ENCODE results near the gene SNX30. TPM values are rescaled to one million over a fixed set of nuclear protein-coding genes. Genes with fewer than 3 reads are reported as not detected.

The SNX30 gene
- total RNA-seq, 1 experiment from 2014 or later, result 3.5 TPM

DNA sequence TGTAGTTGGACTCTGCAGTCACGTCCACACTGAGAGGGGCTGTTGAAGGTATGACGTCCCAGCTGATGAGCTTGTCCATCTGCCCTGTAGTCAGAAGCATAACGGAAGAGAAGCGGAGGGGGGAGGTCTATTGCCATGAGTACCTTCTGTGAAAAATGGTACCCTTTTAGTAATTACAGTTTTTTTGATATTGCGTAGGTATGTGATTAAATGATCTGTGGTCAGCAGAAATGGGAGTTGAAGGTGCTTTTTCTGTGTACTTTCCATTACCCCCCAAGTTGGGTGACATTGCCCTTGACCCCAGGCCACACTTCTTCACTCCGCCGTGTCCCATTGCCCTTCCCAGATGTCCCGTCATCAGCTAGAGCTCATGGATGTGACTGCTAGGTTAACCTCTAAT is 45.9 kb downstream of the SNX30 start:
- in situ Hi-C loops (cut with HindIII; ENCODE audit: low pct_unique_long_range_greater_than_20kb, low sequenced_read_pairs), result no loop called here
- no peak for DNase-seq (ENCODE audit: low read depth)

DNA sequence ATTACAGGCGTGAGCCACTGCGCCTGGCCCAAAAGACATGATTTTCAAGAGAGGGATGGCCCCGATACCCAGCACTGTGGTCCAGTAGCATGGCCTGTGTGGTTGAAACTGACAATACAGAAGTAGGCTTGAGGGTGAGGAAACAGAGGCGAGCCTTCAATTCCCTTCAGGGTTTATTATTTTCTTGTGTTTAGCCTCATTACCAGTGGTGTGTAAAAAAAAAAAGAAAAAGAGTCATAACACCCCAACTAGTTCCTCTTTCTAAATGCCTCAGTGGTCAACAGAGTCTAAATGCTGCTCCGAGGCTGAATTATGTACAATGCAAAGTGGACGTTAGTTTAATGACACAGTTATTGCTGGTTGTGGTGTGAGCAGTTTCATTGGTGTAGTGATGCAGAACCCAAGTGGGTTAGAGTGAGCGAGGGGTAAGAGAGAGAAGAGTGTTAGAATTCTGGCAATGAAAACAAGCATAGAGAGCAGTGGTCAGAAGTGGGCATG is 58.8 kb downstream of the SNX30 start:
- DNase-seq (ENCODE audit: low read depth), result no peak
- in situ Hi-C loops (cut with HindIII; ENCODE audit: low pct_unique_long_range_greater_than_20kb, low sequenced_read_pairs), result no loop called here

DNA sequence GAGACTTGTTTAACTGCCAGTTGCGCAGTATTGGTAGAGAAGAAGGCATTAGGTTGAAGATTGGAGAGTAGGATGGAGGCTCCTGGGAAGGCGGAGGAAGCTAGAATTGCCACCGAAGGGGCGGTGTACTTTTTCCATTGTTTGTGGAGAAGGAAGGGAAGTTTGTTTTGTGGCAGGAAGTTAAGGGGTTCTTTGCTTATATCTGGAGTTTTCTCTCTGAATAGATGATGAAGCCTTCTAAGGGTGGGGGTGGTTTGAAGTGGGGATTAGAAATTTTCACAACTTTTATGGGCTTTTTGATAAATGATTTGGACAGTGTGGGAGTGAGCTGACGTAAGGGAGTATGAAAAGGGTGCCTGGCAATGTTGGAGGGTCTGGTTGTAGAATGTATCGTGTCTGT is 59.3 kb downstream of the SNX30 start:
- in situ Hi-C loops (cut with HindIII; ENCODE audit: low pct_unique_long_range_greater_than_20kb, low sequenced_read_pairs), result no loop called here
- DNase-seq (ENCODE audit: low read depth), result no peak

DNA sequence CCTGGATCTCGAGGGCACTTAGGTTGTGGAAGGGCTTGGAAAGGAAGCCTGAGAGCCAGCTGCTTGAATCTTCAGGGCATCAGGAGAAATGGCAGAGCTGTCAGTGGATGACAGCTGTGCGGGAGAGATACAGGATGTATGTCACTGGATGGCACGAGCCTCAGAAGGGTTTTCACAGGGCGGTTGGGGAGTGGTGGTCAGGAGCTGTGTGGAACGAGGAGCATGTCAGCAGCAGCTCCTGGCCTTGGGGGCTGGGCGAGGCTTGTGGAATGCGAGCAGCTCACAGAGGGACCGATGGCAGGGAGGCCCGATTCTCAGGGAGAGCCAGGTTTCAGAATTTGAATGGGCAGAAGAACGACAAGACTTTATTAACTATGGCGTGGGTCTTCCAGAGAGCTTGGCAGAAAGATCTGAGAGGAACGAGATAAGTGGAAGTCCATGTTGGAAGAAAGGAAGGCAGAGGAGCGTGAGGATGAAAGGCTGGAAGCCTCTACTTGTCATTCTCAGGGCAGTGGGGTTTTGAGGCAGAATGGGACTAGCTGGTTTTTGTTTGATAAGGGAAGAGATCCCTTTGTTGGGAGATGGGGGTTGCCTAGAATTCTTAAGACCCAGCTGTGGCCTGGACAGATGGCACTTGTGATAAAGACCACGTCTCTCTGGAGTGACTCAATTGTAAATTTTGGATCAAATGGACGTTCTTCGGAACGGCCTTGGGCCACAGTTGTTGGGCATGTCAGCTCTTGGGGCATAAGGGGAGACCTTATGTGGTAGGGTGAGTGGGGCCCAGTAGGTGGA is 60.3 kb downstream of the SNX30 start:
- in situ Hi-C loops (cut with HindIII; ENCODE audit: low pct_unique_long_range_greater_than_20kb, low sequenced_read_pairs), result no loop called here
- DNase-seq (ENCODE audit: low read depth), result no peak

DNA sequence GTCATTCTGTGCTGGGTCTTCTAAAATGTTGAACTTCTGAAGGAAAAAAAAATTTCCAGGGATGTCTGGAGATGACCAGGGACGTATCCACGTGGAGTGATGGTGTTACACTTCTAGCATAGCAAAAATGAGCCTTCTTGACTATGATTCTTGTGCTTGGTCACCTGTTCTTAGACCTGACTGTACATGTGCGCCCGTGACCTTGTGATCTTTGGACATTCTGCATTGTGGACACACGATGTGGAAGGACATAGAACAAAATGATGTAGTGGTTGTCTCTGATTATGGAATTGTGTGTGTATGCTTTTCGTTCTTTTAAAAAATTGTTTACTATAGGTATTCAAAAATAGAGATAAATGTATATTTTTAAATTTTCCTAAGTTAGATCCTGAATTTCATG is 61.0 kb downstream of the SNX30 start:
- in situ Hi-C loops (cut with HindIII; ENCODE audit: low pct_unique_long_range_greater_than_20kb, low sequenced_read_pairs), result no loop called here
- DNase-seq (ENCODE audit: low read depth), result no peak

DNA sequence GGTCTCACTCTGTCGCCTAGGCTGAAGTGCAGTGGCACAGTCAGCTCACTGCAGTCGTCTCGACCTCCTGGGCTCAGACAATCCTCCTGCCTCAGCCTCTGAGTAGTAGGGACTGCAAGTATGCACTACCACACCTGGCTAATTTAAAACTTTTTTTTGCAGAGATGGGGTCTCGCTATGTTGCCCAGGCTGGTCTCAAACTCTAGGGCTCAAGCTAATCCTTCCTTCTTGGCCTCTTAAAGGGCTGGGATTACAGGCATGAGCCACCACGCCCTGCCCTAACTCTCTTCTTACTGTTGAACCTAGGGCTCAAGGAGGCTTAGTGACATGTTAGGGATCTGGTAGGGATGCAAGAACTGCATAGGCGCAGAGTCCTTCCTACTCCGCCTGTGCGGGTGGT is 65.3 kb downstream of the SNX30 start:
- no peak for DNase-seq (ENCODE audit: low read depth)
- in situ Hi-C loops (cut with HindIII; ENCODE audit: low pct_unique_long_range_greater_than_20kb, low sequenced_read_pairs), result no loop called here

DNA sequence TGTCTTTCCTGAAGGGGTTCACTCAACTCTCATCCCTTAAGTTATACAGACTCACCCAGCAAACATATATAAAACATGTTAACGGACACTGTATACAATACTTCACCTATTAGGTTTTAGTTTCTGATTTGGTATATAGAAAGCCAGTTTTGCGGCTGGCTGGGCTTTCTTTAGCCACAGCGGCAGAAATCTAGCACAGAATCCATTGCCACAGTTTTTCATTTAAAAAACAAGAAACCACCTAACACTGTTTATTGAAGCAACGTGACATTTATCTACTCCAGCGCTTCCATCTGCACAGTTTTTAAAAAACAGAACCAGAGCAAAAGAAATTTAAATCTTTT is 67.3 kb downstream of the SNX30 start:
- in situ Hi-C loops (cut with HindIII; ENCODE audit: low pct_unique_long_range_greater_than_20kb, low sequenced_read_pairs), result no loop called here

DNA sequence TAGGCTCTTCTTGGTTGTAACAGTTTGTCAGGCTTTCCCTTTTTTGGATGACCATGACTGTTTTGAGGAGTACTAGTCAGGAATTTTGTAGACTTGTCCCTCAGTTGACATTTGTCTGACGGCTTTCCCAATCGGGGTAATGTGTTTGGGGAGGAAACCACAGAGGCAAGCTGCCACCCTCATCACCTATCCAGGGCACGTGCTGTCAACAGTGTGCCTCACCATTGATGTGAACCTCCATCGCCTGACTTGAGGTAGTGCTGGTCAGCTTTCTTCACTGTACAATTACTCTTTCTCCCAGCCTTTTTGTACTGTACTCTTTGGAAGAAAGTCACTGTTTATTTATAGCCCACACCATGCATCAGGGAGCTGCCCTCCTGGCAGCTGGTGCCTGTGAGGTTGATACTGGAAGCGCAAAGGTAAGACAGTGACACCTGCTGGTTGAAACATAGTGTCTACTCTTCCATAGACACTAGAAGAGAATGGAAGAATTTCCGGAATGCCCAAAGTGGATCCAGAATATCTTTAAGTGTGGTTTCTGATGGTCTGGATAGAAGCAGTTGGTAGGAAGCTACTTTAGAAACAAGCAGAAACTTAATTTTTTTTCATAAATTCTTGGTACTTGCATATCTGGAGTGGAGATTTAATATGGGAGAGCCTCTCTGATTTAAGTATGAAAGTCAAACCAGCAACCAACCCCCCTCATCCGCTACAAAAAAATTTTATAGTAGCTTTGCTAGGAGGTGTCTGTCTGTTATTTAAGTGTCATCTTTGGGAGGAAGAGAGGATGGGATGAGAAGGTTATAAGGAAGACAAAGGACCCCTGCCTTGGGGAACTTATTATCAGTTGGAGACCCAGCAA is 69.3 kb downstream of the SNX30 start:
- peak; percentile 54 for DNase-seq (ENCODE audit: low read depth)
- in situ Hi-C loops (cut with HindIII; ENCODE audit: low pct_unique_long_range_greater_than_20kb, low sequenced_read_pairs), result no loop called here

More for the DNA sequence above, 67.3 kb downstream of the SNX30 start:
- no peak for DNase-seq (ENCODE audit: low read depth)

DNA sequence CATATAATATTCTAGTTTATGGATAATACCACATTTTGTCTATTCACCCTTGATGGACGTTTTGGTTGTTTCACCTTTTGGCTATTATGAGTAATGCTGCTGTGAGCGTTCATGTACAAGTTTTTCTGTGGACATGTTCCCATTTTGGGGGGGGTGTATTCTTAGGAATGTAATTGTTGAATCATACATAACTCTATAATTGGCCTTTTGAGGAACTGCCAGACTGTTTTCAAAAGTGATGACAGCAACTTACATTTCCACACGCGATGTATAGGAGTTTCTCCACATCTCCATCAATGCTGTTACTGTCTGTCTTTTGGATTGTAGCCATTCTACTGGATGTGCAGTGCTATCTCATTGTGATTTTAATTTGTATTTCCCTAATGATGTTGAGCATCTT is 70.3 kb downstream of the SNX30 start:
- in situ Hi-C loops (cut with HindIII; ENCODE audit: low pct_unique_long_range_greater_than_20kb, low sequenced_read_pairs), result no loop called here
- DNase-seq (ENCODE audit: low read depth), result no peak

DNA sequence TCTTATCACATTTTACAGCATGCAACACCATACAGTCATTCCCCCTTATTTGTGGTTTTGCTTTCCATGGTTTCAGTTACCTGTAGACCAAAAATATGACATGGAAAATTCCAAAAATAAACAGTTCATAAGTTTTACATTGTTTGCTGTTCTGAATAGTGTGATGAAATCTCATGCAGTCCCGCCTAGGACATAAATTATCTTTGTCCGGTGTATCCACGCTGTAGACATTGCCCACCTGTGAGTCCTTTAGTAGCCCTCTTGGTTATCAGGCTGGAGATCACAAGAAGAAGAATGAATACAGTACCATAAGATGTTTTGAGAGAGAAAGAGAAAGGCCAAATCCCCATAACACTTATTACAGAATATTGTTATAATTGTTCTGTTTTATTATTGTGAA is 72.1 kb downstream of the SNX30 start:
- in situ Hi-C loops (cut with HindIII; ENCODE audit: low pct_unique_long_range_greater_than_20kb, low sequenced_read_pairs), result no loop called here

DNA sequence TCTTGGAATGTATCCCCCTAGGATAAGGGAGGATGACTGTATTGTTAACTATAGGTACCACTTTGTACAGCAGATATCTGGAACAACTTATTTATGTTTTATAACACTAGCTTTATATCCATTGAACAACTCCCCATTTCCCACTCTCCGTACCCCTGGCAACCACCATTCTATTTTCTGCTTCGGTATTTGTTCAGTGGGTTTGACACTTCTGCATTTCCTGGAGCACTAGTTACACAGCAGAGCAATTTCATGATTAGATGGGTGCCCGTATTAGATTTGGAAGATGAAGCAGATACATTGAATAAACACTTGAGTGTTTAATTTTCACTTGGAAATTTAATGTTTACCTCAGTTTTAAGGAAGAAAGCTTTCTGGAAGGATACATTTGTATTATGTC is 72.7 kb downstream of the SNX30 start:
- in situ Hi-C loops (cut with HindIII; ENCODE audit: low pct_unique_long_range_greater_than_20kb, low sequenced_read_pairs), result no loop called here
- DNase-seq (ENCODE audit: low read depth), result no peak

More for the DNA sequence above, 72.1 kb downstream of the SNX30 start:
- DNase-seq (ENCODE audit: low read depth), result no peak

DNA sequence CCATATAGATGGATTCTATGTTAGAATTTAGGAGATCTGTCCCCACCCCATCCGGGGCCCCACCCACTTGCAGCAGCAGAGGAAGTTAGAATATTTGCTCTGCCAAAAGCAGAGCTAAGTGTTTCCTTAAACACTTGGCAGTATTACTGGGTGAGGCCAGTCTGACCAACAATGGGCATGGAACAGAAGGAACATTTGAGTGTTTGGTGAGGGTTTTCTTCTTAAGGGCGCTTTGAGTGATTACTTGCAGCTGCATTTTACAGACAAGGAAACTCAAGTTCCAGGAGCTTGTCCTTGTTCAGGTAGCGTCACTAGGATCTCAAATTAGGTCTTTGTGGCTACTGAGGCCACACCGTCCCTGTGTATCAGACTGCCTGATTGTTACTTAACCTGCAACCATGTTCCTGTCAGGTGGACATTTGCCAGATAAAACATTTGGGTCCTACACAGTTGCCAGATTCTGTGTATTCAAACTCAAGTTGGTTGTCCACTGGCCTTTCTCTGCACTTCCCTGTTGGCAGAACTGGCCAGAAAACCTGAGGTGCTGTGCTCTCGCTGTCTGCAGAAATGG is 80.8 kb downstream of the SNX30 start:
- in situ Hi-C loops (cut with HindIII; ENCODE audit: low pct_unique_long_range_greater_than_20kb, low sequenced_read_pairs), result no loop called here
- no peak for DNase-seq (ENCODE audit: low read depth)

DNA sequence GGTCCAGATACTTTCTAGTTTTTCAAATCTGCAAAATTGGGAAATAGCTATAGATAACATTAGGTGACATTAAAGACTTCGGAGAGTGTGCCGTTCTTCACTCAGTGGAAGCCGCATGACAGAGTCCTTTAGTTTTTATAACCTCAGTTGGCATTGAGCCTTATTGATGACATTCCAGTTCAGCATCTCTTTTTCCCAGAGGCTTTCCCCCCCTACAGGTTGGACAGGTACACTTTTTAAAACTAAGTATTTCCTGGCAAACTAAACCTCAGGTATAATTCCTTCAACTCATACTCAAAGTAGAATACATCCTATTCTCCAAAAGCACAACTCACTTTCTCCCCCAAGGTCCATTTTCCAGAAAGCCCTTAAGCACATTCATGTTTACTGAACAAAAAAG is 81.4 kb downstream of the SNX30 start:
- DNase-seq (ENCODE audit: low read depth), result no peak
- in situ Hi-C loops (cut with HindIII; ENCODE audit: low pct_unique_long_range_greater_than_20kb, low sequenced_read_pairs), result no loop called here

DNA sequence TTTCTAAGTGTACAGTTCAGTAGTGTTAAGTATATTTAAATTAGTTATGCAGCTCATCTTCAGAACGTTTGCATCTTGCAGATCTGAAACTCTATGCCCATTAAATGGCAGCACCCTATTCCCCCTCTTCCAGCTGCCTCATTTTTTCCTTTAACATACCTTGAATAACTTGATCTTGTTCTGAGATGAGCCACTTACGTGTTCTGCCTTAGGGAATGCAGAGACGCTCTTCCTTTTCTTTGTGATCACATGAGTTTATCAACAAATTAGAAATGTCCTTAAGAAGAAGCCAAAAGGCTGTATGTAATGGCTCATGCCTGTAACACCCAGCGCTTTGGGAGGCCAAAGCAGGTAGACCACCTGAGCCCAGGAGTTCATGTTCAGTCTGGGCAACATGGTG is 82.5 kb downstream of the SNX30 start:
- no peak for DNase-seq (ENCODE audit: low read depth)
- in situ Hi-C loops (cut with HindIII; ENCODE audit: low pct_unique_long_range_greater_than_20kb, low sequenced_read_pairs), result no loop called here

DNA sequence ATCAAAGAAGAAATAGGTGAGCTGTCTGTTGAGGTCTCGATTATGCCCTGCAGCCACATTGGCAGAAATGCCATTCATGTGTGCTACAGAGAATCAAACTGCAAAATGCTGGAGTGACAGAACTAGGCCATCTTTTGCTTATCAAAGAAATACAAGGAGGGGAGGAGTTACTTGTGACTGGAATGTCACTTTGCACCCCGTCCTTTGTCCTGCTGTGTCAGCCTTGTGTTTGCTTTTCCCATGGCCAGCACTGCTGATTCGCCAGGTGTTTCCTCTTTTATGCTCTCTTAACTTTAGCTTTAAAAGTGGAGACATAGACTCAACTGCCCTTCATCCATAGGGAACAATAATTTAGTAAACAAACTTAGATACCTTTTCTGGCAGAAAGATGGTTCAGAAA is 85.8 kb downstream of the SNX30 start:
- DNase-seq (ENCODE audit: low read depth), result no peak
- in situ Hi-C loops (cut with HindIII; ENCODE audit: low pct_unique_long_range_greater_than_20kb, low sequenced_read_pairs), result no loop called here

DNA sequence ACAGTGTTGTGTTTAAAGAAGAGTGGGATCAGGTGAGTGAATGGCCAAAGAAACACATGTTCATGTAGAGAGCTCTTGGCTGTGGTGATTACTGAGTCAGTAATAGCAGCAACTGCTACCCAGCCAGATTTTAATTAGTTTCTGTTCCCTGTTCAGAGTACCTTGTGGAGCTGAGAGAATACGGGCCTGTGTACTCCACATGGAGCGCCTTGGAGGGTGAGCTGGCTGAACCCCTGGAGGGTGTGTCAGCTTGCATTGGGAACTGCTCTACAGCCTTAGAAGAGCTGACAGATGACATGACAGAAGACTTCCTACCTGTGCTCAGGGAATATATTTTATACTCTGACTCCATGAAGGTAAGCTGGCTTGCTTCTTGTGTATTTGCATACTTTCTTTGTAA is 87.8 kb downstream of the SNX30 start:
- in situ Hi-C loops (cut with HindIII; ENCODE audit: low pct_unique_long_range_greater_than_20kb, low sequenced_read_pairs), result no loop called here

DNA sequence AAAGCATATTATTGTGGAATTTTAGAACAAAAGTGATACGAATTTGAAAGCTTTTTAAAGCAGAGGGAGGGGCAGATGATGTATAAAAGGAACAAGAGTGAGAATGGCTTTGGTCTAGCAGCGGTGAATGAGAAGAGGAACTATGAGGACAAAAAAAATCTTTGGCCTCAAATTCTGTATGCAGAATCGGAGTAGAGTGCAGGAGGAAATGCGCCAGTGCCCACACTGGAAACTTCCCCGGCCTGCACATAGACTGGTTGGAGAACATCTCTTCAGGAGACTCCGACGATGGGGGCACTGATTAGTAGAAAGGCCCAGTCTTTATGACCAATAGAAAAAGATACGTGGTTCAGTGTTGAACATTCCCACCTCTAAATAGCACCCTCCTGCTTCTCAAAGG is 88.8 kb downstream of the SNX30 start:
- no peak for DNase-seq (ENCODE audit: low read depth)
- in situ Hi-C loops (cut with HindIII; ENCODE audit: low pct_unique_long_range_greater_than_20kb, low sequenced_read_pairs), result no loop called here

More for the DNA sequence above, 87.8 kb downstream of the SNX30 start:
- no peak for DNase-seq (ENCODE audit: low read depth)

DNA sequence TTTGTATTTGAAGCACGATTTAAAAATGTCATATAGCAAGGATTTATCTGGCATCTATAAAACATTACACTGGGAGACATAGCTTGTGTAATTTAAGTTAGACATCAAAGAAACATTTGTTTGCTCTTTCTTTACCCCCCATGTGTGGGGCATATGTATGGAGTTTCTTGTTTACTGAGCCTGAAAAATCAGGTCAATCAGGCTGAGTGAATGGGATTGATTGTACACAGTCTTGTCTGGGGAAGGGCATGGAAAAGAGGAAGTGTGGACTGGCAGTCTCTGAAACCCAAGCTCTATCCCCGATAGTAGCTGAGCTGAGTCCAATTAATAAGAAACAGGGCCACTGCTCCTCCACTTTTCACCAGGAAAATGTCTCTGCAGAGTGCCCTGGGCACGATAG is 90.7 kb downstream of the SNX30 start:
- in situ Hi-C loops (cut with HindIII; ENCODE audit: low pct_unique_long_range_greater_than_20kb, low sequenced_read_pairs), result no loop called here
- DNase-seq (ENCODE audit: low read depth), result no peak

DNA sequence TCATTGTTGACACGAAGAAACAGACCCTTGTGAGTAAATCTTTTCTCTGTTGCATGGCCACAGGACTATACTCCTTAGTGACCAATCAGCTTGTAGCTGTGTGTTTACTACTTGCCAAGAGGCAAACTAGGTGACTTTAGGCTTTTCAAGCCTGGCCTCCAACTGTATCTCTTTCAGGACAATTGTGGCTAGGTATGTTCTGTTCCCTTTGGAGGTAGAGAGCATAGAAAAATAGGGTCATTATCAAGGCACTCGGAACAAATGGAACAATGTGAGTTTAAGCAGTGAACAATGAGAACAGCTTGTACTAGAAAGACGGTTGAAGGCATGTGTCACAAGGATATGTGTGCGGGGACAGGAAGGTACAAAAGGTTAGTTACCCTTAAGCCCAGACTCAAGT is 92.0 kb downstream of the SNX30 start:
- in situ Hi-C loops (cut with HindIII; ENCODE audit: low pct_unique_long_range_greater_than_20kb, low sequenced_read_pairs), result no loop called here

More for the DNA sequence above, 92.0 kb downstream of the SNX30 start:
- DNase-seq (ENCODE audit: low read depth), result no peak

All from Caki2 (cell line).